Measurements from ENCODE around the gene RNU1-2. TPM values are rescaled to one million over a fixed set of nuclear protein-coding genes. Genes with fewer than 3 reads are reported as not detected.
"Not testable (repeated sequence)": the region's sequence is repeated elsewhere in the genome, so short reads cannot be mapped to it uniquely, and the experiment has no call there.

The RNU1-2 gene
- total RNA-seq, 1 donor from 2014 or later, result under 0.01 TPM

GRCh38 chr1:16938351-16939321 is 42.9 kb downstream of the RNU1-2 start:
- Histone ChIP-seq H3K36me3 (ENCODE audit: control insufficient read depth, insufficient read depth, low read length) (peaks cover 3% of the 10 kb centered on the region), H3K27me3 (ENCODE audit: control insufficient read depth, insufficient read depth, low read length) (peaks cover 3% of the 10 kb centered on the region), H3K4me3 (ENCODE audit: low read depth, low read length) (no peak overlapping the region)
- no peak for TF ChIP-seq CTCF (IDR thresholded peaks at IDR 0.05; ENCODE audit: insufficient read depth, low read length, poor library complexity, severe bottlenecking)
- DNase-seq (ENCODE audit: low read depth), result no peak

GRCh38 chr1:16939386-16940180 is 43.8 kb downstream of the RNU1-2 start:
- not testable (repeated sequence) for H3K4me3 ChIP-seq (ENCODE audit: low read depth, low read length); H3K36me3 ChIP-seq (ENCODE audit: control insufficient read depth, insufficient read depth, low read length)

GRCh38 chr1:16944038-16944437 is 48.3 kb downstream of the RNU1-2 start:
- Histone ChIP-seq H3K36me3 (ENCODE audit: control insufficient read depth, insufficient read depth, low read length) (peaks cover 3% of the 10 kb centered on the region), H3K27me3 (ENCODE audit: control insufficient read depth, insufficient read depth, low read length) (no peaks in the 10 kb centered on the region), H3K4me3 (ENCODE audit: low read depth, low read length) (no peak overlapping the region)
- no peak for TF ChIP-seq CTCF (IDR thresholded peaks at IDR 0.05; ENCODE audit: insufficient read depth, low read length, poor library complexity, severe bottlenecking)
- no peak for DNase-seq (ENCODE audit: low read depth)

More at GRCh38 chr1:16939386-16940180, 43.8 kb downstream of the RNU1-2 start:
- not testable (repeated sequence) for DNase-seq (ENCODE audit: low read depth); H3K27me3 ChIP-seq (ENCODE audit: control insufficient read depth, insufficient read depth, low read length)

- not testable (repeated sequence) for H3K36me3 ChIP-seq (ENCODE audit: control insufficient read depth, insufficient read depth, low read length); DNase-seq (ENCODE audit: low read depth); H3K4me3 ChIP-seq (ENCODE audit: low read depth, low read length); H3K27me3 ChIP-seq (ENCODE audit: control insufficient read depth, insufficient read depth, low read length)
These were observed 49.7 kb downstream of the RNU1-2 start for GRCh38 chr1:16945512-16945911.

Other genes with a start within 250 kb of the RNU1-2 start
- under 0.01 TPM in 2 replicates for gene RNU1-3, start 229.0 kb upstream of the RNU1-2 start, total RNA-seq
- under 0.01 TPM in 2 replicates for gene RNU1-4, start 155.5 kb upstream of the RNU1-2 start, total RNA-seq
- gene CROCC, start 26.0 kb downstream of the RNU1-2 start, total RNA-seq, result 16.4 and 26.2 TPM in 2 replicates
- 58.2 and 64.0 TPM in 2 replicates for gene MFAP2, start 84.6 kb downstream of the RNU1-2 start, total RNA-seq
- gene ATP13A2, start 115.9 kb downstream of the RNU1-2 start, total RNA-seq, result 74.1 and 107 TPM in 2 replicates
- 109 and 122 TPM in 2 replicates for gene SDHB, start 158.1 kb downstream of the RNU1-2 start, total RNA-seq
- gene PADI2, start 223.5 kb downstream of the RNU1-2 start, total RNA-seq, result 6.4 and 8.1 TPM in 2 replicates

Data from kidney epithelial cell (primary cell).